Amygdala (tissue), 56 donors: ENCODE results near the gene CHN2.

Source experiments
- DNase-seq, 56 donors: peaks; one replicate each; lab custom pipeline; 2025; lab: John Stamatoyannopoulos, UW

Gene CHN2

DNA sequence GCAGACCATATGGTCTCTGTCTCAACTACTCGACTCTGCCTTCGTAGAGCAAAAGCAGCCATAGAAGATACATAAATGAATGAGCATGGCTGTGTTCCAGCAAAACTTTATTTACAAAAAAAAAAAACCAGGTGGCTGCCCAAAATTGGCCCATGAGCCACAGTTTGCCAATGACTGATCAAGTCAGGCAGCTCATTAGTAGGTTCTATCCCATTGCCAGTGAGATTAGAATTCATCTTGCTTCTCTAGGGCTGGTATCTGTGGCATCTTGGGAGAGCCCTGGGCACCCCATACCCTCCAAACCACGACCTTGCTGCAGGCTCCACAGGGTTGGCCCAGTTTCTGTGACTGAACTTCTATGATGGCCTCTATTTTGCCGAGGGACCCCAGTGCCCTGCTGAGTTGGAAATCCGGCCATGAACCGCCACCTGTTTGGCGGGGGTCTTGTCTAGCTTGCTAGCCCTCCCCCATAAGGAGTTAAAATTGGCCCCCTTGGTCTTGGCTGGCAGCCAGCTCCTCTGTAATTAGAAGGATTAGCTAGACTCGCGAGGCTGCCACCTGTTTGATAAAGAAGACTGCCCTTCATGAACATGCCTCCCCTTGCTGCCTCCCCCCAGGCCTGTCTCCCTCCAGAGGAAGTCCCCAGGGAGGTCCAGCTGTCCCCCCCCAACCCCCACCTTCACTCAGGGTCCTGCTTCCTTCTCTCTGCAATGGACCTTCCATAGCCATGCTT, 83.9 kb downstream of the CHN2 start:
- no peak for DNase-seq

DNA sequence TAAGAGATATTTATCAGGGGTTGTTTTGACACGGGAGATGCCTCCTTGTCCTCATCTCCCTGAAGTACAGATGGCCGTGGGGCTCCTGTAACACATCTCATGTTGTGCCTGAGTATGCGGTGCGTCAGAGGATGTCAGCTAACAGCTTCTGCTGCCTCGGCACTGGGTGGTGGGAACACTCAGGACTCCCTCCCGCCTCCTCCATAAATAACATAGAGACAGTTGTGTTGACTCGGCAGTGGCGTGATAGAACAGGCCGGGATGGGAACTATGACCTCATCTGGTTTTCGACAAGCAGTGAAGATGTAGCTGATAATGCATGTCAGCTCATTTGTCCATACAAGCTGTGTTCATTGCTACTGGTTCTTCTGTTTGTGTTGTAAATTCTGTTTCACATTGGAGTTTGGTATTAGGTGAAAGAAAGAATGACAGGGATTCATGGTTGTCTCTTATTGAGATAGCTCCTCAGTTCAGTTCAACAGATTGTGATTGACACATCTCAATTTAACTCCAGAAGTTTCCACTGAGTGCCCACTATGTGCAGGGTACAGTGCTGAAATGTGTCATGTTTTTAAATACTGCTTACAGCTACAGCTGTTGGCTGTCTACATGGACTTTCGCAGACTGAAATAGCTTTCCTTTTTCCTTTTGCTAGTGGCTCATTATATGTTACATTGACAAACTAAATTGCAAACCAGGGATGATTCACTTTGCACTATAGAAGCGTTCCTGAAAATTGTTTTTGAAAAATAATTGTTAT, 87.4 kb downstream of the CHN2 start:
- DNase-seq: peak in 44 of 56 donors; percentile 8 to 75 (median 55)

DNA sequence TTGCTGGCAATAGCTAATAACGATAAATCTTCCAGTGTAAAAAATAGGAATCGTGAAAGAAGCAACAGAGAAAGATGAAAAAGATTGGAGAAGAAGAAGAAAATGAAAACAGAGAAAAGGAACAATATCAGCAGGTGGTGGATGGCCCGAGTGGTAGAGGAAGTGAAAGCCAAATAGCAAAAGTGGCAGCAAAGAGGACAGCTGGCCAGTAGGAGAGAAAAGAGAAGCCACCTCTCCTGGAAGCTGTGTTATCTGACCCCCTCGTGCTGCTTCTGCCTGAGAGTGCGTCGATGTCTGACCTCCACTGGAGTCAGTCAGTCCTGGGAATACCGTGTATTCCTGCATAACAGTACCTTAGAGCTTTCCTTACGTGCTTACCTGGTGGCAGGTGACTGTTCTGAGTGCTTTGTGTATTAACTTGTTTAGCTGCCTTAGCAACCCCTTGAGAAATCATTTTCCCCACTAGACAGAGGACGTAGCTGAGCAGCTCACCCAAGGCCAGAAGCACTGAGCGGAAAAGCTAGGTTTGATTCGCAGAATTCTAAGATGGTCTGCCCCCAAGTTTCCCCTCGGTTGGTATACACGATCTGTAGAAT, 88.3 kb downstream of the CHN2 start:
- DNase-seq: peak in 1 of 56 donors; percentile 14

- no peak for DNase-seq
These were observed 90.3 kb downstream of the CHN2 start for GRCh38 chr7:29284696-29285443.

DNA sequence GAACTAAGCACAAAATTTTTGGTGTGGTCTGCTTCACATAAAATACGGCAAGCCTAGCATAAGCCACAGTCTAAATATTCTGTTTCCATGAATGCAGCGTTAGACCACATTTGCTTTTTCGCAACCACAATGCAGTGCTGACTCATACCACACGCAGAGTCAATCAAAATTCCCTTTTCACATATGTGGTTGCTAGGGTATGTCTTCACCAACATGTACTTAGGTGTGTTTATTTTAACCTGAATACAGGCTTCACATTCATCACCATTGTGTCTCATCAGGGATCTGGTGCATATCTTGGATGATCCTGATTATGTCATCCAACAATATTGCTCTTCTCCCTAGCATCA, 90.8 kb downstream of the CHN2 start:
- DNase-seq: no peak

GRCh38 chr7:29285861-29286260, 91.3 kb downstream of the CHN2 start:
- no peak for DNase-seq

DNA sequence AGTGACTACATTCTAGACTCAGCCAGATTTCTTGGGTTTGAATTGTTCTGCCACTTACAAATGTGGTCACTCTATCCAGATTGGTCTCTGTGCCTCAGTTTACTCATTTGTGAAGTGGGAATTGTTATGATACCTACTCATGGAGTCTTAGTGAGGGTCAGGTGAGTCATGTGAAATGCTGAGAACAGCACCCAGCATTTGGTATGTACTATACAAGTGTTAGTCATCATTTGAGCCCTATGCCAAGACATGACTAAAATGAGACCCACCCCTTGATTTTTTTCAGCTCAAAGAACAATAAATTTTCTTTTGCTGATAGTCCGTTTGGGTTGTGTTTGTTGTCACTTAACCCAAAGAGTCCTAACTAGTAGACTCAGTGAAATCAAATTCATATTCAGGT, 92.8 kb downstream of the CHN2 start:
- DNase-seq: no peak

DNA sequence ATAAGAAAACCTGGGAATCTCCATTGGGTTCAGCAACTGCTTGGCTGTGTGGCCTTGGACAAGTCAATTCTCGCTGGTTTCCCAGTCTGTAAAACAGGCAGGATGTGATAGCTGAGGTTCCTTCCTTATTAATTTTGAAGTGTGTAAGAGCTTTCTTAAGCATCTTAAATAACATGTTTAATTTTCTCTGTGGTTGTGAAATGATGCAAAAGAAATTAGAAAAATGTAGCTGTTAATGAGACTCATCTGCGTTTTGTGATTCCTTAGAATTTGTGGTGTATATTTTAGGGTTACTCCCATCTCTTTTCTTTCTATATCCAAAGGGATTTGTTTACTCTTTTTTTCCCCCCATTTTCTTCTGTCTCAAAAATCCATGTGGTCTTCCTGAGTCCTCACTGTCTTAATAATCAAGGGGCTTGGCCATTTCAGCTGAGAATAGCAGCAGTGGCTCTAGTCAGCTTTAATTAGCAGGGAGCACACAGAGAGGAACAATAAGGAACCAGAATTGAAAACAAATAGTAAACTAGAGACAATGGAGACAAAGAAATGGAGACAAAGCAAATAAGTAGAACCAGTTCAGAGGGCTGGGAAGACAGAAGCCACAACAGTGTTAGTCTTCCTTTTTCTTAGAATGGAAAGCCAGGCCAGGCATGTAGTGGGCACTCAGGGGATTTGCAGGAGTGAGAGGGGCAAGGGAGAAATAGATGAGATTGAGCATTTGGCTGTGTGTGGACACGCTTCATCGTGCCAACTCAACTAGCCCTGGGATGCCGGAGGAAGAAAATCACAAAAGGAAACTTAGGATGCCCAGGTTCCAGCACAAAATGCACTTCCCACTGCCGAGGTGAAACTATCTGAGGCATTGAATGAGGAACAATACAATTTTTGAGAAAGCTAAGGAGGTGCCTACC, 93.9 kb downstream of the CHN2 start:
- peak in 11 of 56 donors; percentile 16 to 72 (median 48) for DNase-seq

DNA sequence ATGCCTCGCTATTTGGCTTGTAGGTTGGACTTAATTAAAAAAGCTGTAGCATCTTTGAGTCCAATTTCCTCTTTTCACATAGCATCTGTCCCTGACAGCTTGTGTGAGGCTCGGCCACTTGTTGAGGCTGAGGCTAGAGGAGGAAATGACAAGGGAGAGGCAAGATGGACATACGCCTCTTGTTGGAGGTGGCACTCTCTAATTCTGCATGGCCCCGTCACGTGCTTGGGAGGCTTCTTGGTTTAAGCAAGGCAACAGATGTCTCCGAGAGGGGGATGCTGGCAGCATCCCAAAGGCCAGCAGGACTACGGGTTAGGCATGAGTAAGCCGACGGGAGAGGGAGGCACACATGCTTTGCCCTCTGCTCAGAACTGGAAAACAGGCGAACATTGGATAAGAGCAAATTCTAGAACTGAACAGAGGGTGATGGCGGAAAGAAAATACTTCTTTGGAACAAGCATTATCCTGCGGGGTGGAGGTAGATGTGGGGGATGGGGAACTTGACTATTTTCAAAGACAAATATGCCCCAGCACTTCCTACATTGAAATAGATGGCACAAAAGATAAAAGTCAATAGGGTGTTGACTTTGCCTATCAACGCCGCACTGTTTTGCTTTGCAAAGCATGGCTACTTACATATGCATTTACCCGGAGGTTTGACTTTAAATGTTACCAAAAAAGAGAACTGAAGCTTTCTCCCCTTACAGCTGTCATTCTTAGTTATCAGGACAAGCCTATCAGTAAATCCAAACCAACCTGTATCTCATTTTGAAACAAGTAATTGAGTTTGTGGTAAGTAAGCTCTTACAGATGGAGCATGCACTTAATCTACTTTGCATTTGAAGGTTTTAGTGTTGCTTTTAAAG, 94.8 kb downstream of the CHN2 start:
- peak in 50 of 56 donors; percentile 7 to 90 (median 45) for DNase-seq

- DNase-seq: no peak
These were observed 96.3 kb downstream of the CHN2 start for GRCh38 chr7:29290829-29291228.

GRCh38 chr7:29291723-29292618, 97.4 kb downstream of the CHN2 start:
- no peak for DNase-seq

GRCh38 chr7:29292886-29293658, 98.5 kb downstream of the CHN2 start:
- no peak for DNase-seq

DNA sequence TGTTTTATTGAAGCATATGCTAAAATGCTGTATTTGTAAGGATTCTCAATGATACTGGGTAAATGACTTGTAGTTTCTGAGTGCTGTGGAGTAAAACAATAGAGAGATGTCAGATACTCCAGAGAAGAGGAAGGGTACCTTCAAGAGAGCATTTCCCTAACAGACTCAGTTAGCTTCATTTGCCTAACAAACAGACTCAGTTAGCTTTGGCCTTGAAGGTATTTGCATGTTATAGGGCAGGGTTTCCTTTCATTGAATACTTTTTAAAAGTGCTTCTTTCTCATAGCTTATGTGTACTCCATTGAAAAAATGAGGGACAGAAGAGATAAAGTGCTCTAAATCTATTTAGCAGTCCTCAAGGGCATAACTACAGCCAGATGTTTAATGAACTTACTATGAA, 101.8 kb downstream of the CHN2 start:
- no peak for DNase-seq

- no peak for DNase-seq
These were observed 102.8 kb downstream of the CHN2 start for GRCh38 chr7:29297194-29297890.

DNA sequence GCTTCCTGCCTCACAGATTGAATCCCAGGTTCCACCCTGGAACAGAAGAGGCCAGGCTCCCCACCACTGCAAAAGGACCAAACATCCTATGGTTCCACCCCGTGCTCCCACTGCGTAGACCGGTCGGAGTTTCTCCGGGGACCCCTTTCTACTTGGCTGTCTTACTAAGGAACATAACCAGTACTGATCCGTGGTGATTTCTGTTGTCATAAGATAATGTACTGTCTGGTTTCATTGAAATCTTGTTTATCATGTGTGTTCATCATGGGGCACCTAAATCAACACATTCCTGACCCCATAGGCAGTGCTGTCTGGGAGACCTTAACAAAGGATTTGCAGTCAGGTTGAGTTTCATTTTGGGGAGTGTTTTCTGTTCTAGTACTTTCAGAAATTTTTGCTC, 104.5 kb downstream of the CHN2 start:
- DNase-seq: no peak

DNA sequence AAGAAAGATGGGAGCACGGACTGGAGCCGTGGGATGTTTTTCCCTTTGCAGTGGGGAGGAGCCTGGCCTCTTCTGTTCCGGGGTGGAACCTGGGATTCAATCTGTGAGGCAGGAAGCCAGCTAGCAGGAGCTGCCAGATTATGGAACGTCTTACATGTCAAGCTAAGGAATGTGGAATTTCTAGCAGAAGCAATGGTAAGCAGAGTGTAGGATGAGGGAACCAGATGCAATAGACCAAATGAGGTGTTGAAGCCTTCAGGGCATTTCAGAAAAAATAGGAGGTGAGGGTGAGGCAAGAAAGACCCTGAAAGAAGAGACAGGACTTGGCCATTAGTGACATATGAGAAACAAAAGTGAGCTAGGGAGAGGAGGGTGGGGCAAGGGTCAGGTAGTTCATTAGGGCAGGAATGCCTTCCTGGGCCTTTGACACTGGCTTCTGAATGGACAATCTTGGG, 105.5 kb downstream of the CHN2 start:
- DNase-seq: no peak
